Skeletal muscle satellite cell (primary cell): ENCODE measurements around the gene AKAP1.

Experiments used
- H3K27me3 ChIP-seq: 2 replicates; pipeline ENCODE4 v1.7.0; 2013; ENCODE audit warnings: low read length; ENCODE audit not compliant: control insufficient read depth, insufficient read depth
- H3K36me3 ChIP-seq: 2 replicates; pipeline ENCODE4 v1.7.0; 2013; ENCODE audit warnings: mild to moderate bottlenecking, control low read depth, low read length; ENCODE audit not compliant: insufficient read depth
- H3K4me1 ChIP-seq: 2 replicates; pipeline ENCODE4 v1.7.0; 2013; ENCODE audit warnings: low read length; ENCODE audit not compliant: control insufficient read depth, insufficient read depth
- H3K4me2 ChIP-seq: 2 replicates; pipeline ENCODE4 v1.7.0; 2013; ENCODE audit warnings: mild to moderate bottlenecking, low read length
- H3K4me3 ChIP-seq: 2 replicates; pipeline ENCODE4 v1.7.0; 2013; ENCODE audit warnings: low read length
- H3K9ac ChIP-seq: 2 replicates; pipeline ENCODE4 v1.7.0; 2013; ENCODE audit warnings: mild to moderate bottlenecking, low read depth, low read length, moderate library complexity
- H3K9me3 ChIP-seq: replicated peaks from 2 replicates; pipeline ENCODE4 v1.7.0; 2013; ENCODE audit warnings: mild to moderate bottlenecking, control low read depth, low read length

The AKAP1 gene

DNA sequence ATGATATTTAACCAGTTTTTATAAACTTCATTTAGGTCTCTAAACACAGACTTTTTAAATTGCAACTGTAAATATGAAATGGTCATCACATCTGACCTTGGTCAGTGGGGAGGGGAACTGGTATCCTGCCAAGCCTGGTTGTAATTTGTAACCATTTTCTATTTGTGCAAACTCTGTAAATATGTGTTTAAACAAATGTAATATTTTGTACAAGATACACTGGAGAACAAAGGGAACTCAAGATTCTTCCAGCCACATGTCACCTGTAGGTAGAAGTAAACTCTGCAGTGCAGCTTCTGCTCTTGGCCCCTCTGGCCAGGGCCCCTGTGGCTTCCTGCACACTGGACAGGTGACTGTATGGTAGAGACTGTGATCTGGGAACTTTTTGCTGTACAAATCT is 35.8 kb downstream of the AKAP1 start:
- Histone ChIP-seq H3K9ac (no peak overlapping the region), H3K36me3 (peaks cover 17% of the 10 kb centered on the region), H3K4me1 (no peaks in the 10 kb centered on the region), H3K4me2 (no peak overlapping the region), H3K9me3 (no peaks in the 10 kb centered on the region), H3K4me3 (no peak overlapping the region), H3K27me3 (no peaks in the 10 kb centered on the region)

DNA sequence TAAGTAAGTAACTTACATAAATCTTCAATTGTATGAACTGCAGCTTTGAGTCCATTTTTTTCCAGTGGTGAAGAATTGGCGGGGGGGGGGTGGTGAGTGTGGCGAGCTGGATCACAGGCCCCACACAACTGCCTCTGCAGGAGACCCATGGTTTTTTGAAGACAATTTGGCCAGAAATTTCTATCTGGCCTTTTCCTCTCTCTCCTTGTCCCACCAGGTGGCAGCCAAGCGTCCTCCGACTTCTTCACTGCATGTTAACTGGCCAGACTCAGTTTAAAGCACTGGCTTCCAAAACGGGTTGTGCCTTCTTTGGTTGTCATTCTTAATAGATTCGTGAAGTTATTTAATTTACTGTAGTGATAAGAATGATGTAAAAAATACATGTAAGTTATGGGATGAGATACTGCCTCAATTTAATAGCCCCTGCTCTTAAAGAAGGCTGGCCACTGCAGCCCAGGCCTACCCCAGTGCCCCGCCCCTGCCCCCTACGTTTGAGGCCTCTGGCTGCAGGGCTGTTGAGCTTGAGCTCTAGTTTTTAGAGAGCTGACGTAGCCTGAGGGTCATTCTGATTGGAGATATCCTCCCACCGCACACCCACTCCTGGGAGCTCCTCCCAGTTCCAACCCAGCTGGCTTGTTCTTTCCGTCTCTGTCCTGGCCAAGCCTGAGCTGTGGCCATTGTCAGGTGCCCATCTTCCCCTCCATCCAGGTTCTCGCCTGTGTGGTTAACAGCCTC is 36.4 kb downstream of the AKAP1 start:
- H3K9me3 ChIP-seq: no peaks in the 10 kb centered on the region
- H3K36me3 ChIP-seq: peaks cover 17% of the 10 kb centered on the region
- H3K27me3 ChIP-seq: no peaks in the 10 kb centered on the region
- H3K9ac ChIP-seq: no peak overlapping the region
- H3K4me1 ChIP-seq: no peaks in the 10 kb centered on the region
- no peak overlapping the region for H3K4me3 ChIP-seq
- H3K4me2 ChIP-seq: no peak overlapping the region

DNA sequence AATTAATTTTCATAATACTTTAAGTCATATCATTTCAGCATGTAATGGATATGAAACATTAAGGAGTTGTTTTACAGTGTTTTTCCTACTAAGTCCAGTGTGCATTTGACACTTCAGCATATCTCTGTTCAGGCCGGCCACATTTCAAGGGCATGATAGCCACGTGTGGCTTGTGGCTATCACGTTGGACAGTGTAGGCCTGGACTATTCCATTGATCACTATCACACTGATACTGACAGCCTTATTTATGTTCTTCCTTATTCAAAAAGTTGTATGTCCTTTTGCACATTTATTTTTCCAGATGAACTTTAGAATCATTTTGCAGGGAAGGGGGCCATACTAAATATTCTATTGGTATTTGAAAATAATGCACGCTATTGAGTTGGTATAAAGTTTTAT is 39.0 kb downstream of the AKAP1 start:
- Histone ChIP-seq H3K27me3 (no peaks in the 10 kb centered on the region), H3K36me3 (peaks cover 8% of the 10 kb centered on the region), H3K4me1 (no peaks in the 10 kb centered on the region), H3K9ac (no peak overlapping the region), H3K9me3 (no peaks in the 10 kb centered on the region), H3K4me3 (no peak overlapping the region), H3K4me2 (no peak overlapping the region)

DNA sequence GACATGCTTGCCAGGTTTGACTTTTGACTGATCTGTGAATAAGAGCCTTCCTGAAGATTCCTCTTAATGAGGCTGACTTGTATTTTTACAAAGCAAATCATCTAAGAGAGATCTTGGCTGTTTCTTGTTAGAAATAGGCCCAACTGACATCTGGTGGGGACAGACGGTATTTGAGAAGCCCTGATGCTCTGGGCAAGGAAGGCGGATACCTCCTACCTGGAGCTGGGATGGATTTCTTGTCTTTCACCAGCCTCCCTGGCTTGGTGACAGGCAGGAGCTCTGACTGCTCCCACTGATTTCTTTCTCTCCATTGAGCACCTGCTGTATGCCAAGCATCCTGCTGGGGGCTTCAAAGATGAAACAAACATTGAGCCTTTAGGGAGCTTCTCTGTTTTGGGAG is 40.4 kb downstream of the AKAP1 start:
- Histone ChIP-seq H3K4me2 (no peak overlapping the region), H3K27me3 (no peaks in the 10 kb centered on the region), H3K9me3 (no peaks in the 10 kb centered on the region), H3K4me1 (no peaks in the 10 kb centered on the region), H3K4me3 (no peak overlapping the region), H3K36me3 (peaks cover 8% of the 10 kb centered on the region), H3K9ac (no peak overlapping the region)

DNA sequence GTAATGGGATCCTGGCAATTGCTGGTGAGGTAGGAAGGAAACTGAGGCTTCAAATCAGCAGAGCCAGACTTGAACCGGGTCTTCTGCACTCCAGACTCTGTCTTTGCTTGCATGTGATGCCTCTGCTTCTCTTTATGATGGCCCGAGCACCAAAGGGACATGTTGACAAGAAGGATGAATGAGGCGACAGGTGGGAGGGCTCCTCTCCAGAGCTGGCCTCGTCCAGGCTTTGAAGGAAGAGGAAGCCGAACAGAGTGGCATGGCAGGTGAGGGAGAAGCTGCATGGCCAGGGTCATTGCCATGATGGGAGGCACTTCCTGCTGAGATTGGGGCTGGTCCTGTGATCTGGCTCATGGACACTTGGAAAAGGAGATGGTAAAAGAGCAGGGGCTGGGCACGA is 40.8 kb downstream of the AKAP1 start:
- Histone ChIP-seq H3K36me3 (peaks cover 5% of the 10 kb centered on the region), H3K4me2 (no peak overlapping the region), H3K4me1 (no peaks in the 10 kb centered on the region), H3K9me3 (no peaks in the 10 kb centered on the region), H3K27me3 (no peaks in the 10 kb centered on the region), H3K9ac (no peak overlapping the region), H3K4me3 (no peak overlapping the region)

GRCh38 chr17:57130708-57131461 is 45.8 kb downstream of the AKAP1 start:
- Histone ChIP-seq H3K9me3 (no peaks in the 10 kb centered on the region), H3K9ac (no peak overlapping the region), H3K4me3 (peak overlapping the region; percentile 62)

DNA sequence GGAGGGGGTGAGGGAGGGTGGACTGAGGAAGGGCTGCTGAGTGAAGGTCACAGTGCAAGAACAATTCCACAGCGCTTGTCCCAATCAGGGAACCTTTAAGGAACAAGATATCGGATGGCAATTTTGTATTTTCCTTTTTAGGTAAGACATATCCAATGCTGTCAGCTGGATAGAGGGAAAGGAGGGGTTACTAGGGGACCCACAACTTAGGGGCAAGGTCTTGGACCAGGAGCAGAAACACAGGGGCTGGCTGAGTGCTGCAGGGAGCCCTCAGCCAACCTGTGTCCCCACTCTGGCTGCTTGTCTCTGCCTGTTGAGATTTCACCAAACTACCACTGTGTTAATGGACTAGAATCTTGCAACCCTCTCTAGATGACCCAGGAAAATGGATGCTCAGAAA is 47.6 kb downstream of the AKAP1 start:
- Histone ChIP-seq H3K4me2 (no peak overlapping the region), H3K36me3 (no peaks in the 10 kb centered on the region), H3K4me3 (no peak overlapping the region), H3K4me1 (peaks cover 10% of the 10 kb centered on the region), H3K9ac (no peak overlapping the region), H3K27me3 (no peaks in the 10 kb centered on the region), H3K9me3 (no peaks in the 10 kb centered on the region)

More at GRCh38 chr17:57130708-57131461, 45.8 kb downstream of the AKAP1 start:
- peaks cover 8% of the 10 kb centered on the region for H3K4me1 ChIP-seq
- H3K36me3 ChIP-seq: no peaks in the 10 kb centered on the region
- no peaks in the 10 kb centered on the region for H3K27me3 ChIP-seq
- H3K4me2 ChIP-seq: peak overlapping the region; percentile 83

DNA sequence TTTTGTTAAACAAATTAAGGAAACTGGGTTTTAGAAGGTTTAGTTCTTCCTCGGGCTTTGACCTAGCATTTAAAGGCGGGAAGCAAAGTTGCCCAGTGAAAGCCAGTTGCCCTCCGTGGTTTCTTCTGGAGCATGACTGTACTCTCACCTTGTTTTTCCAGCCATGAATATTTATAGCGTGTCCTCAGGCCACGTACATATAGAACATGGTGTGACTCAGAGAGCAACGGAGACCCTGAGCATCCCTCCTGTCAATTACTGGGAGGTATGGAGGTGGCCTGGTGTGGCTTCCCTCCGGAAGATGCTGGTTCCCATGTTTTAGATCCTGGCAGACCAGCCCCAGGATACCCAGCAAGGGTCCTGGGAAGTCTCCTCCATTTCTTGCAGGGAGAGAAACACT is 48.4 kb downstream of the AKAP1 start:
- Histone ChIP-seq H3K9ac (no peak overlapping the region), H3K27me3 (no peaks in the 10 kb centered on the region), H3K4me1 (peaks cover 10% of the 10 kb centered on the region), H3K4me2 (no peak overlapping the region), H3K36me3 (no peaks in the 10 kb centered on the region), H3K9me3 (no peaks in the 10 kb centered on the region), H3K4me3 (no peak overlapping the region)

DNA sequence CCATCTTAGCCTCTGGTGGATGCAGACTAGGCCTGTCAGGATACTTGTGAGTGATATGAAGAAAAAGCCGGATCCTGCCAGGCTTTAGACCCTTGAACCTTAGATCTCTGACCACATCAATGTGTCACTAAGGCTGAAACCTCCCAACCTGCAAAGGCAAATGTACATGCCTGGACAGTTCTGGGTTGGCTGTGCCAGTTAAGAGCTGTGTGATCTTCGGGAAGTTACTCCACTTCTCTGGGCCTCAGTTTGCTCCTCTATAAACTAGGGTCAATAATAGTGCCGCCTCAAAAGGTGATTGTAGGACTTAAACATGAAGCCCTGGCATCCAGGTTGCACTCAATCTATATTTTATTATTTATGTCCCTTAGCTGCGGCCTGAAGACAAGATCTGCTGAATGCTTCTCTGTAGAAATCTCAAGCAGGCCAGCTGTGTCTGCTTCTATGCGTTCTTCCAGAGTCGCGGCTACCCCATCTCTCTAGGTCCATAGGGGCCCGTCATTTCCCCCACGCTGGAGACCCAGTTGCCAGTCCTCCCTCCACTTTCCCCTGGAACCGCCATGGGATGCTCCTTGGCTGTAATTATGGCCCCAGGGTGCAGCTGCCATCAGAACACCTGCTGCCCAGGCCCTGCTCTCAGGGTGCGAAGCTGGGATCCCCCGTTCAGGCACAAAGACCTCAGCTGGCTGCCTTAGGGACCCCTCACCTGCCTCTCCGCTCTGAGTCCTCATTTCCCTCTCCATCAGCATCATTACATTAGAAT is 50.2 kb downstream of the AKAP1 start:
- no peaks in the 10 kb centered on the region for H3K9me3 ChIP-seq
- H3K27me3 ChIP-seq: no peaks in the 10 kb centered on the region
- H3K4me2 ChIP-seq: no peak overlapping the region
- no peaks in the 10 kb centered on the region for H3K36me3 ChIP-seq
- H3K4me3 ChIP-seq: no peak overlapping the region
- H3K9ac ChIP-seq: no peak overlapping the region
- peaks cover 10% of the 10 kb centered on the region for H3K4me1 ChIP-seq

DNA sequence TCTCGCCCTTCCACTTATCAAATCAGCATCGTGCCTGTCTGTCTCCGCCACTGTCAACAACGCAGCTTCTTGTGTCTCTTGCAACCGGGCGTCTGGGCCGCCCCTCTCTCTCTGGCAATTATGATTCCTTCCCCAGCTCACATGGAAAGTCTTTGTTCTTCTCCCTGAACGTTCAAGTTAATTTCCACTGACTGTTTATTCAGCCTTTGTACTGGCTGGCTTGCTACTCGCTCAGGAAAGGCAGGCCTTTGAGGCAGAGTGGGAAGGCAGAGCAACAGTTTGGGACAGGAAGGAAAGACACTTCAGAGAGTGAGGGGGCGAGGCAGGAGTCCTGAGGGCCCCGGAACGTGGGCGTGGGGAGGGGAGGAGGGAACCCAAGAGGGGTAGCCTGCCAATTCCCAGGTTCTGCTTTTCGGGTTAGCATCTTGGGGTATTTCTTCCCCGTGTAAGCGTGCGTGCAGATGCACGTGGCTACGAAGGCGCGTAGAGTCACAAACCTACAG is 50.8 kb downstream of the AKAP1 start:
- peaks cover 10% of the 10 kb centered on the region for H3K4me1 ChIP-seq
- H3K27me3 ChIP-seq: no peaks in the 10 kb centered on the region
- H3K9me3 ChIP-seq: no peaks in the 10 kb centered on the region
- no peak overlapping the region for H3K4me2 ChIP-seq
- no peak overlapping the region for H3K4me3 ChIP-seq
- H3K9ac ChIP-seq: no peak overlapping the region
- no peaks in the 10 kb centered on the region for H3K36me3 ChIP-seq

GRCh38 chr17:57136355-57136754 is 51.3 kb downstream of the AKAP1 start:
- peaks cover 10% of the 10 kb centered on the region for H3K4me1 ChIP-seq

More at GRCh38 chr17:57136355-57136754, 51.3 kb downstream of the AKAP1 start:
- no peaks in the 10 kb centered on the region for H3K36me3 ChIP-seq
- no peaks in the 10 kb centered on the region for H3K9me3 ChIP-seq
- H3K4me3 ChIP-seq: no peak overlapping the region
- H3K4me2 ChIP-seq: no peak overlapping the region
- no peak overlapping the region for H3K9ac ChIP-seq
- H3K27me3 ChIP-seq: no peaks in the 10 kb centered on the region
